ENCODE measurements around the gene PWWP3B. TPM values are rescaled to one million over a fixed set of nuclear protein-coding genes. Genes with fewer than 3 reads are reported as not detected.

PWWP3B gene
- total and polyA plus RNA-seq, 10 of the 15 experiments (the other 5 are each of a cell fraction or from before 2014, with no cell fraction given): 0.03 TPM; not detected in 9

DNA sequence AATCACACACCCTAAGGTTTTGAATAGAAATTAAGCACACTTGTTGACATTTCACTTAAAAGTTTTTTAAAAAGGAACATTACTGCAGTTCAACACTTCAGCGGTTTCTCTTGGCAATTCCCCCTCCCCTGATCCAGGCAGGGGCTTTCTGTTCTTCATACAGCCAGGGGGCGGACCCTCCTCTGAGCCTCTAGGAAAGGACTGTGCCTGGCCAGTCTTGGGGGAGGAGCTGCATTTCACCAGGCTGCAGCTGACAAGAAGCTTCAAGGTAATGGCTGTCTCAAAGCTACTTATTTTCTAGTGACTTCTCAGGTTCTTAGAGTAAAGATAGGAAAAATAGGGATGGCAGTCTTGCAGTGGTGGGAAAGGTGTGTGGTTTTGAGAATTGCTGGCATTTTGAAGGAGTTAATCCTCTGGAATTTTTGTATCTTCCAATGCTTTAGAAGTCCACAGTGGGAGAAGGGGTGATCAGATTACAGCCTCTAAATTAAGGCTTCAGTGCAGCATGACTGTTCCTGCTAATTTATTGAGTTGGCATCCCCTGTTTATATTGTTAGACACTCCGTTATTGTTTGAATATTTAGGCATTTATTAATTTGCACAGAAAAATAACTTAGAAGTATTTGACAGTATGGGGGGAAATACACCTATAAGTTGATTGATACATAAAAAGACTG, 33.5 kb downstream of the PWWP3B start:
- no peak for FAIRE-seq

More for the DNA sequence above, 33.5 kb downstream of the PWWP3B start:
- H3K4me1 ChIP-seq (ENCODE audit: control insufficient read depth, insufficient read depth, low read length): no peaks in the 10 kb centered on the region
- intact Hi-C loops (cut with micrococcal nuclease; ENCODE audit: unreplicated experiment): no loop called here
- no peaks in the 10 kb centered on the region for H3K9me3 ChIP-seq (replicated peaks; ENCODE audit: control insufficient read depth, insufficient read depth, low read length)
- ChIA-PET CTCF (no interaction called here), SMC1A (ENCODE audit: uncharacterized antibody, unreplicated experiment) (no interaction called here), RAD21 (ENCODE audit: unreplicated experiment) (no interaction called here), POLR2A (no interaction called here)
- H3K79me2 ChIP-seq (ENCODE audit: control insufficient read depth, insufficient read depth, low read length): no peaks in the 10 kb centered on the region
- ATAC-seq (no peak), DNase-seq (ENCODE audit: low read depth, low spot score) (no peak)
- H3K27ac ChIP-seq (ENCODE audit: control insufficient read depth, insufficient read depth): no peak overlapping the region
- no peak overlapping the region for H3K4me3 ChIP-seq
- 0% methylated on average over 3 of the region's 3 CpGs for WGBS (ENCODE audit: insufficient coverage, insufficient replicate concordance, low lambda C conversion rate, missing lambda C conversion rate)
- H3K9ac ChIP-seq (ENCODE audit: control insufficient read depth, insufficient read depth, low read length): no peak overlapping the region
- BruUV-seq (replicated peaks): no TSS peak
- in situ Hi-C loops (cut with MboI): no loop called here
- H2AFZ ChIP-seq (ENCODE audit: control insufficient read depth, low read depth, low read length): no peak overlapping the region
- no peak overlapping the region for H3K4me2 ChIP-seq (ENCODE audit: control insufficient read depth, insufficient read depth)
- no peaks in the 10 kb centered on the region for H3K27me3 ChIP-seq (replicated peaks in 1 of 2; ENCODE audit: control insufficient read depth in 2 of 2, insufficient read depth in 2 of 2, low read length in 1 of 2)
- no peaks in the 10 kb centered on the region for H4K20me1 ChIP-seq (ENCODE audit: control insufficient read depth, insufficient read depth)
- H3K36me3 ChIP-seq (ENCODE audit: control insufficient read depth in 2 of 2, insufficient read depth in 2 of 2, low read length in 1 of 2): no peaks in the 10 kb centered on the region
- no peak for TF ChIP-seq MAX (IDR thresholded peaks at IDR 0.05; ENCODE audit: low read depth, low read length)
- TF ChIP-seq EGR1 (IDR thresholded peaks at IDR 0.05; ENCODE audit: borderline replicate concordance in 1 of 2, low read depth in 2 of 2, low read length in 2 of 2): no peak
- no peak for TF ChIP-seq POLR2AphosphoS2 (IDR thresholded peaks at IDR 0.05; ENCODE audit: low read depth, low read length)
- TF ChIP-seq ZNF622 (IDR thresholded peaks at IDR 0.05): no peak
- no peak for TF ChIP-seq MYC (IDR thresholded peaks at IDR 0.05; ENCODE audit: insufficient read depth, insufficient read length, insufficient replicate concordance, low read length, severe bottlenecking)
- no peak for TF ChIP-seq ZSCAN29 (IDR thresholded peaks at IDR 0.05)
- TF ChIP-seq ATF2 (IDR thresholded peaks at IDR 0.05; ENCODE audit: low read length): no peak
- TF ChIP-seq EED (IDR thresholded peaks at IDR 0.05; ENCODE audit: low read depth): no peak
- TF ChIP-seq RAD51 (IDR thresholded peaks at IDR 0.05): no peak
- no peak for TF ChIP-seq TBL1XR1 (IDR thresholded peaks at IDR 0.05; ENCODE audit: low read depth, low read length)
- no peak for TF ChIP-seq TCF7 (IDR thresholded peaks at IDR 0.05; ENCODE audit: borderline replicate concordance)
- no peak for TF ChIP-seq RFX5 (IDR thresholded peaks at IDR 0.05; ENCODE audit: low read depth, low read length)
- no peak for TF ChIP-seq FOS (IDR thresholded peaks at IDR 0.05; ENCODE audit: borderline replicate concordance, extremely low read depth, insufficient read length)
- TF ChIP-seq RUNX3 (IDR thresholded peaks at IDR 0.05; ENCODE audit: low read length): no peak
- no peak for TF ChIP-seq CREM (IDR thresholded peaks at IDR 0.05; ENCODE audit: low read depth)
- TF ChIP-seq MXI1 (IDR thresholded peaks at IDR 0.05; ENCODE audit: low read depth, low read length): no peak
- no peak for TF ChIP-seq NR2F1 (conservative IDR thresholded peaks at IDR 0.05)
- TF ChIP-seq, protein P1, sequence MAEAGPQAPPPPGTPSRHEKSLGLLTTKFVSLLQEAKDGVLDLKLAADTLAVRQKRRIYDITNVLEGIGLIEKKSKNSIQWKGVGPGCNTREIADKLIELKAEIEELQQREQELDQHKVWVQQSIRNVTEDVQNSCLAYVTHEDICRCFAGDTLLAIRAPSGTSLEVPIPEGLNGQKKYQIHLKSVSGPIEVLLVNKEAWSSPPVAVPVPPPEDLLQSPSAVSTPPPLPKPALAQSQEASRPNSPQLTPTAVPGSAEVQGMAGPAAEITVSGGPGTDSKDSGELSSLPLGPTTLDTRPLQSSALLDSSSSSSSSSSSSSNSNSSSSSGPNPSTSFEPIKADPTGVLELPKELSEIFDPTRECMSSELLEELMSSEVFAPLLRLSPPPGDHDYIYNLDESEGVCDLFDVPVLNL (IDR thresholded peaks at IDR 0.05; ENCODE audit: low read depth, low read length): no peak
- TF ChIP-seq RAD21 (IDR thresholded peaks at IDR 0.05; ENCODE audit: insufficient read depth, low read depth, low read length): no peak
- TF ChIP-seq NR2C2 (IDR thresholded peaks at IDR 0.05; ENCODE audit: borderline replicate concordance, control insufficient read depth, insufficient read length, low read depth): no peak
